Subcutaneous adipose tissue (tissue), 4 donors: ENCODE data around the gene APBA3. TPM values are rescaled to one million over a fixed set of nuclear protein-coding genes. Genes with fewer than 3 reads are reported as not detected.

Experiments
- total RNA-seq, 4 donors: library from RNA; depleted of rRNA; stranded (reverse); fragments of >200 nt; gene quantifications; one replicate each; pipeline ENCODE4 v1.1.0, GENCODE V29; 2016
- TF ChIP-seq, protein P1 (sequence below): fragments of 450-650 bp; IDR thresholded peaks from one replicate; pipeline ENCODE4 v1.5.1; 2016; ENCODE audit warnings: low read depth, mild to moderate bottlenecking, control low read depth, antibody characterized with exemption, moderate library complexity

The APBA3 gene
- total RNA-seq, 4 donors from 2014 or later: 12.4 to 31.3 (median 15.4) TPM

DNA sequence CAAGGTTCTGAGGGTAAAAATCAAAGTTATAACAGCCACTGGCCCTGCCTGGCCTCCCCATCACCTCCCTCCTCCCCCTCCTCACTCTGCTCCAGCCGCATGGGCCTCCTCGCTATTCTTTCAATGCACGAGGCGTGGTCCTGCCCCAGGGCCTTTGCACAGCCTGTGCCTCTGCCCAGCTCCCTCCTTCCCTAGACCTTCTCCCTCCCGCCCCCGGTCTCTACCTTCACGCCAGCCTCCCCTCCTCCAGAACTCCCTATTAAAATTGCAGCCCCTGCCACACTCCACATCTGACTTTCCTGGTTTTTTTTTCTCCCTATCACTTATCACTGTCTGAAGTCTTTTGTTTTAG, 7.2 kb upstream of the APBA3 start:
- TF ChIP-seq, protein P1, sequence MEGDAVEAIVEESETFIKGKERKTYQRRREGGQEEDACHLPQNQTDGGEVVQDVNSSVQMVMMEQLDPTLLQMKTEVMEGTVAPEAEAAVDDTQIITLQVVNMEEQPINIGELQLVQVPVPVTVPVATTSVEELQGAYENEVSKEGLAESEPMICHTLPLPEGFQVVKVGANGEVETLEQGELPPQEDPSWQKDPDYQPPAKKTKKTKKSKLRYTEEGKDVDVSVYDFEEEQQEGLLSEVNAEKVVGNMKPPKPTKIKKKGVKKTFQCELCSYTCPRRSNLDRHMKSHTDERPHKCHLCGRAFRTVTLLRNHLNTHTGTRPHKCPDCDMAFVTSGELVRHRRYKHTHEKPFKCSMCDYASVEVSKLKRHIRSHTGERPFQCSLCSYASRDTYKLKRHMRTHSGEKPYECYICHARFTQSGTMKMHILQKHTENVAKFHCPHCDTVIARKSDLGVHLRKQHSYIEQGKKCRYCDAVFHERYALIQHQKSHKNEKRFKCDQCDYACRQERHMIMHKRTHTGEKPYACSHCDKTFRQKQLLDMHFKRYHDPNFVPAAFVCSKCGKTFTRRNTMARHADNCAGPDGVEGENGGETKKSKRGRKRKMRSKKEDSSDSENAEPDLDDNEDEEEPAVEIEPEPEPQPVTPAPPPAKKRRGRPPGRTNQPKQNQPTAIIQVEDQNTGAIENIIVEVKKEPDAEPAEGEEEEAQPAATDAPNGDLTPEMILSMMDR: no peak

DNA sequence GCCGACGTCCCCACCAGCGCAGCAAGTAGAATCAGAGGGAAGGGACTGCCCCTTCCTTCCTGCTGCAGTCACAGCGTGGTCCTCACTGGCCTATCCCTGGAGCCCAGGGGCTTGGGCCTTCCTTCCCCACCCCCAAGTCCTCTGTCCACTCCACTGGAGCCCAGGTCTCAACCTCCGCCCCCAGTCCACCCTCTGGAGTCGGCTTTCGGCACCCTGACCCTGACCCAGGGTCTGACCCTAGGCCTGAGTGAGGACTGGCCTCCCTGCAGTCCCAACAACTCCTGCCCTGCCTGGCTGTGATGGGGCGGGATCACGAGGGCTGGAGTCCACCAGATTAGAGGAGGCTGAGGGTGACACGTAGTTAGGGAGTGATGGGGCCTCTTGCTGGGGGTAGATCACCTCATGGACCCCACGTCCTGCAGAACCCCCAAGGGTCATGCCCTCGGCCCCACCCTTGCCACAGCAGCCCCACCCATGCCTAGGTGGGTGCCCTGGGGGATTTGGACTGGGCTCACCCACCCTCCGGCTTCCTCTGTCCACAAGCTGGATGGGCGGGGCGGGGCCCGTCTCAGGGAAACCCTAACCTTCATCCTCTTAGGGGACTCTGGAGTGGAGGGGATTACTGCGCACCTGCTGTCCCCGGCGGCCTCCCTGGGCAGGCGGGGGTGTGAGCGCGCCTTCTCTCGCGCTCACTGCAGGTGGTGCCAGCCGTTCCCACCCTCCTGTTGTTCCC, 6.7 kb upstream of the APBA3 start:
- TF ChIP-seq, protein P1: no peak

DNA sequence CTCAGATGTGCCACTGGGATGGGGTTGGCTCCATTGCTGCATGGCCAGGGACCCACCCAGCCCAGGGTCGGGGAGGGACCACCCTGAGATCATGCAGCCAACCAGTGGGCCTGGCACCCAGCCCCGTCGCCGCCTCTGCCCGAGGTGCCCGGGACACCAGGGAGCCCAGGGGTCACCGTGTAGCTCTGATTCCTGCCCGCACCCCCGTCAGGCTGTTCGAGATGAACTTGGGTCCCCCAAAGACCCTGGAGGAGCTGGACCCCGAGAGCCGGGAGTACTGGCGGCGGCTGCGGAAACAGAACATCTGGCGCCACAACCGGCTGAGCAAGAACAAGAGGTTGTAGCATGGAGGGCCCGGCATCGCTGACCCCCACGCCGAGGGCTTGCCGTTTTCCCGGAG, 5.6 kb upstream of the APBA3 start:
- TF ChIP-seq, protein P1: no peak

DNA sequence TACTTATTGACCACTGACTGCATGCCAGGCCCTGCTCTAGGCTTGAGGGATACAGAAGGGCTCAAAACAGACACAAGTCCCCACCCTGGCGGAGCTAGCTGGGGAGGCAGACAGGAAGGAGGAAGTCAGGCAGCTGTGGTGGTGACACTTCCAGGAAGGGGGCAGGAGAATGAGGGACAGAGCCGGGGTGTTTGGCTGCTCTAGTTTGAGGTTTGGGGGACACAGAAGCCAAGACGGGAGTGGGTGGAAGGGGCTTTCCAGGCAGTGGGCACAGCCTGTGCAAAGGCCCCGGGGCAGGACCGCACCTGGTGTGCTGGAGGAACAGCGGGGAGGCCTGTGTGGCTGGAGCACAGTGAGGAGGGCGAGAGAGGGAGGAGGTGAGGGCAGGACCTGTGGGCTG, 5.0 kb upstream of the APBA3 start:
- TF ChIP-seq, protein P1: no peak

DNA sequence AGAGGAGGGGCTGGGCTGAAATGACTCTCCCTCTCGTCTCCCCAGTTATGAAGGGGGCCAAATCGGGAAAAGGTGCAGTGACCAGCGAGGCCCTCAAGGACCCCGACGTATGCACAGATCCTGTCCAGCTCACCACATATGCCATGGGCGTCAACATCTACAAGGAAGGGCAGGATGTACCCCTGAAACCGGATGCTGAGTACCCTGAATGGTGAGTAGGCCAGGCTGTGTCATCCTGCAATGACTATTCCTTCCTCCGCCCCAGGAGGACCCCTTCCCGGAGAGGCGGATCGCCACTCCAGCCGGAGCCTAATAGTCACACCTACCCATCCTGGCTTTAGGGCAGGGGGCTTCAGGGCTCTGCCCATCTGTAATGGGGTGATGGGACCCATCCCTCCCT, 3.6 kb upstream of the APBA3 start:
- TF ChIP-seq, protein P1: no peak

DNA sequence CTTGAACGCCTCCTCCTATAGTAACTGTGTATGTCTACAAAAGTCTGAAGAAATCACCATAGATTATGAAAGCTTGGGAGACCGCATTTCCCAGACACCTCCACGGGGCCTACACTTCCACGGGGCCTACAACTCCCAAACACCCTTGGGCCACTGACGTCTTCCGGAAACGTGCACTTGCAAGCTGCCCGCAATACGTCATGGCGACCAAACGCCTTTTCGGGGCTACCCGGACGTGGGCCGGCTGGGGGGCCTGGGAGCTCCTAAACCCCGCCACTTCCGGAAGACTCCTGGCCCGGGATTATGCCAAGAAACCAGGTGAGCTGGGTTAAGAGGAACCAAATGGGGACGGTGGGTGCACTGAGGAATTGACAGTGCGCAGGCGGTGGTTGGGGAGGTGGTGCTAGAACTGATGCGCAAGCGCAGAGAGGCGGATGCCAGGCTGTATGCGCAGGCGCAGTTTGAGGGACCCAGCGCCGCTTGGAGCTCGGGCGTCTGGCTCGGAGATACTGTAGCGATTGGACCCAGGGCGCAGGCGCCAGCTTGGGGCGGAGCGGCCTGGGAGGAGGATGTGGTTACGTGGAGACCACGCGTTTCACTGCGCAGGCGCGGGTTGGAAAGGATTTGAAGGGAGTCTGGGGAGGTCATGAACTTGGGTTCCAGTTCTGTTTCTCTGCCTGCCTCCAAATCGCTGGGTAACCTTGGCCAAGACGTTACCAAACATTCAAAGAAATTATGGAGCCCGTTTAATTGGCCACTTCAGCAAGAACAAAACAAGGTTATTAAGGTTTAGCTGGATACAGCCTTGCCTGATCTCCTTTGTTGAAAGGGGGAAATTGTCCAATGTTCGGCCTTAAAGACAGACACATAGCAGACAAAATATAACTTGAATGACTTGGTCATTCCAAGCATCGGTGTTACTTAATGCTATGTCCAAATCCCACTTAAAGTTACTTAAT, 1.3 kb upstream of the APBA3 start, which contains the start of gene MRPL54:
TSS of gene MRPL54 (plus strand) at position 182 of the 959 bp plus-strand sequence. CDS start at position 201, 19 bp downstream.
- TF ChIP-seq, protein P1: no peak

DNA sequence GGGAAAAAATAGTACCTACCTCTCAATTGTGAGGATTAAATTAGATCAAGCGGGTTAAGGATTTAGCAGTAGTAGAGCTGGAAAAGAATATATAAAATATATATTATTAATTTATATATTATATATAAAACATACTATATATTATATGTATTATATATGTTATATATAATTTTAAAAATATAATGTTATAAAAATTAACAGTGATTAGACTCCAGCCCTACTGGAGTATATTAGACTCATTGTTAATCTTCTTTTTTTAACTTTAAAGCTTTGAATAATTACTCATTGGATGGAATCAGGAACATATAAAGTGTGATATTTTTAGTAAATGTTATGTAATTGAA, 610 bp upstream of the APBA3 start:
- TF ChIP-seq, protein P1: no peak
